Measurements from ENCODE around the gene ACAD11.

- no peak for TF ChIP-seq CTCF (IDR thresholded peaks at IDR 0.05)
- TF ChIP-seq EZH2phosphoT487 (IDR thresholded peaks at IDR 0.05), result no peak
Measured at GRCh38 chr3:132561003-132561402, 98.6 kb downstream of the ACAD11 start.
